GM10266 (cell line): ENCODE data around the gene IVL.

Source experiments
- DNase-seq: peaks from one replicate; pipeline ENCODE4 v3.0.0; 2012; ENCODE audit errors: extremely low spot score
- TF ChIP-seq, protein P1 (sequence below): IDR thresholded peaks from 2 replicates; pipeline ENCODE4 v1.5.1; 2012; ENCODE audit warnings: mild to moderate bottlenecking, low read depth; ENCODE audit not compliant: control insufficient read depth, insufficient read depth; ENCODE audit errors: missing control alignments

Gene IVL

DNA sequence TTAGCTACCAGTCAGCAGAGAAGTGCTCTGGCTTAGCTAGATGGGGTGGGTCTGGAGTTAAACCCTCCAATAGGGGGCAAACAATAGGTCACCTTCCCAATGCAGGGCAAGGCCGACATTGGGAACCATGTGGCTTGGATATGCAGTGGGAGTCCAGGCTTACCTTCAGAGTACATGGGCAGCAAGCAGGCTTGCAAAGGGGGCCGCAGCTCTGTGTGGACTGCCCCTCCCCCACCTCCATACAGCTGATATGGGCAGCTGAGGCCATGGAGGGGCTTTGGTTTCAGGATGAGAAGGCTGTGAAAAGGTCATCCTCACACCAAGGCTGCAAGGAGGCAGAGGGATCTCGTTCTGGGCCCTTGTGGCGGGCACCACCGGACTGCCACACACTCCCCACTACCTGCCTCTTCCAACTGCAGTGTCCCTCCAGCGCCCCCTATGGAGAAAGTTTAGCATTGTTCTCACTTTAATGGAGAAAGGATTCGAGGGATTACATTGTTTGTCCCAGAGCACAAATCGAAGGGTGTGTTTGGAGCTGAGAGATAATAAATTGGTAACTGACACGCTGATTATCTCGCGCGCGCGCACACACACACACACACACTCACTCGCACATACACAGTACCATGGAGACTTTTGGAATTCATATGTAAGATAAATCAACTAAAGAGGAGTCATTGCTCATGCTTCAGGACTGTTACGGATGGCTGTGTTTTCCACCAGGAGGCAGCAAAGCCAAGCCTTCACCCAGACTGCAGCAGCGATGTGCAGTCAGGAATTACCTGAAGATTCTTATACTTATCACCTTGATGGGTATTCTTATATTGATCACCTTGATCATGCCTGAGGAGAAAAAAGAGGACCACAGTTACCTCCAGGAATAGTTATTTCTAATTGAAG is 37.3 kb upstream of the IVL start:
- DNase-seq: no peak

DNA sequence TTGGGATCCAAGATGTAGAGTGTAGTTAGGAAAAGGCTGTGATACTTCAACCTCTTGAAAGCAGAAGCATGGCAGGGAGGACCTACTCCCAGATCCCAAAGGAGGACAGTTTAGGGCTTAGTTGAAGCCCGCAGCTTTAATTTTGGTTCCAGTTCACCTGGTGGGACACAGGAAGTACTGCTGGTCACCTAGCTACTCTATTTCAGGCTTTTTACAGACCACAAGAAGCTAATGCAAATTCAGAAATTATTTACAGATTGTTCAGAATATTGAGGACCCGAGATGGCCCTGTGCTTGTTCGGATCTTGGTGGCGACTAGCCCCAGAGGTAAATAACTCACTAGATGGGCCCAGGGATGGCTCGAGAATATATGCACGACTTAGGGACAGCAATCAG is 36.6 kb upstream of the IVL start:
- no peak for DNase-seq
- TF ChIP-seq, protein P1, sequence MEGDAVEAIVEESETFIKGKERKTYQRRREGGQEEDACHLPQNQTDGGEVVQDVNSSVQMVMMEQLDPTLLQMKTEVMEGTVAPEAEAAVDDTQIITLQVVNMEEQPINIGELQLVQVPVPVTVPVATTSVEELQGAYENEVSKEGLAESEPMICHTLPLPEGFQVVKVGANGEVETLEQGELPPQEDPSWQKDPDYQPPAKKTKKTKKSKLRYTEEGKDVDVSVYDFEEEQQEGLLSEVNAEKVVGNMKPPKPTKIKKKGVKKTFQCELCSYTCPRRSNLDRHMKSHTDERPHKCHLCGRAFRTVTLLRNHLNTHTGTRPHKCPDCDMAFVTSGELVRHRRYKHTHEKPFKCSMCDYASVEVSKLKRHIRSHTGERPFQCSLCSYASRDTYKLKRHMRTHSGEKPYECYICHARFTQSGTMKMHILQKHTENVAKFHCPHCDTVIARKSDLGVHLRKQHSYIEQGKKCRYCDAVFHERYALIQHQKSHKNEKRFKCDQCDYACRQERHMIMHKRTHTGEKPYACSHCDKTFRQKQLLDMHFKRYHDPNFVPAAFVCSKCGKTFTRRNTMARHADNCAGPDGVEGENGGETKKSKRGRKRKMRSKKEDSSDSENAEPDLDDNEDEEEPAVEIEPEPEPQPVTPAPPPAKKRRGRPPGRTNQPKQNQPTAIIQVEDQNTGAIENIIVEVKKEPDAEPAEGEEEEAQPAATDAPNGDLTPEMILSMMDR: no peak

More for the DNA sequence above, 37.3 kb upstream of the IVL start:
- TF ChIP-seq, protein P1: peak; percentile 41

DNA sequence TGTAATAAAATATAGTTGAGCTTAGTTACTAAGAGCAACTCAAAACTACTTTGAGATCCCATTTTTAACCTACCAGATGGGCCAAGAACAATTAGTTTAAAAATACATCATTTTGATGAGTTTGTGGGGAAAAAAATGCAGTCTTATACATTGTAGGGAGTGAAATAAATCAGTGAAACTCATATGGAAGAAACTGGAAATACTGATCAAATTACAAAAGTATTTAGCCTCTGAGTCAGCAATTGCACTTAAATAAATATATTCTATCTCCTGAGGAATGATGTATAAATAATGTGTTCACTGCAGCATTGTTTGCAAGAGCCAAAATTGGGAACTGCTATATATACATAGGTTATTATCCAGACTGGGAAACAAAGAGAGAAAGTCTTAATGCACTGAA is 34.9 kb upstream of the IVL start:
- DNase-seq: no peak
- TF ChIP-seq, protein P1: no peak

DNA sequence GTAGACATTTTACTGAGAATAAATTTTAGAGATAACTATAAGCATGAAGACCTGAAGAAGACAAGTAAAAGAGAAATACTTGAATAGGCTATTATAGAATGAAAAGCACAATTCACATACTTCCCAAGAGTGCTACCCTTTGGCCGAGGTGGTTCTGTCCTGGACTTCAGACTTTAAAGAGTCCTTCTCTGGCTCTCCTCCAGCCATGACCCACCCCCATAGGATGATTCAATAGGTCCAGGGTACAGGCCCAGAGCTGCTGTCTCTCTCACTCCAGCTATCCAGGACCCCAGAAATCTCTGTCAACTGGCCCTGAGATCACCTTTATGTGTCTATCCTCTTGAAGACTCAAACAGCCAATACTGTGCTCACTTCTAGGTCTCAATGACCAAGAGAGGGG is 31.5 kb upstream of the IVL start:
- TF ChIP-seq, protein P1: no peak
- DNase-seq: no peak

DNA sequence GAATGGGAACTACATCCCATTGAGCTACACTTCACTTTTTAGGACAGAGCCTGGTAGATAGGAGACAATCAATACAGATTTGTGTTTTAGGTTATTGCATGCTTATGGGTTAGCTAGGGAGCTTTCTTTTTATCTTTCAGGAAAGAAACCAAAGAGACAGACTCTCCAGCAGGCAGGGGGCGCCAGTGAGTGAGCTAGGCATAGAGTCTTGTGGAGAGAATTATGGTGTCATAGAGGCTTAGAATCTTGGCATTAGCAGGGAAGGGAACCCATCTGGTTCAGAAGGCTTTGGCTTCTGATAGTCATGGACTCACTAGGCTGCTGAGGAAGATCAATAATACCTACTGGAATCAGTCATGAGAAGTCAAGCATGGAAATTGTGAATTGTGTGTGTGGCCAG is 30.3 kb upstream of the IVL start, which contains the start of gene SMCP:
SMCP (plus strand) TSS at position 281 of the 400 bp plus-strand sequence. CDS start 6,101 bp downstream, outside the sequence.
- no peak for DNase-seq
- TF ChIP-seq, protein P1: peak; percentile 15

DNA sequence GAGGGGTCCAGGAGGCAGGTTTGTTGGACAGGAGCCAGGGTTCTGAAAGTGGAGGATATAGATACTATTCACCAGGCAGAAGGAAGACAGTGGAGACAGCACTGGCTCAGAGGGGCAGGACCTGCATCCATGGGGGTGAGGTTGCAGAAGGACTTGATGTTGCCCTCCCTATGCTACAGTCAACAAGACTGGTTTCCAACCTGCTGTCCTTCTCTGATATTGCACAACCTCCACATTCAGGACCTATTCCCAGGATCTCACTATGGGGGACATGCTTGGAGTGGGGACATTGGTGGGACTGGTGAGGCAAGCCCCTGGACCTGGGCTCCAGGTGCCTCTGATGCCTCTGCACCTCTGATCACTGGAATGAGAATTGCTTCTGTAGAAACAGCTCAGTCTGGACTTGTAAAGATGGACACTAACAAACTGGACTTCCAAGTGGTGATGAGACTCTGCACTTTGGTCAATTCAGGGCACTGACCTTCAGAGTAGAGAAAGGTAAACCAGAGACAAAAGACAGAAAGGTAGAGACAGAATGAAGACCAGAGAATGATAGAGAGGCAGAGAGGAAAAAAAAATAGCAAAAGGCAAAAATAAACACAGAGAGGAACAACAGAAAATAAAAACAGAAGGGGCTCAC is 28.7 kb upstream of the IVL start:
- TF ChIP-seq, protein P1: no peak

DNA sequence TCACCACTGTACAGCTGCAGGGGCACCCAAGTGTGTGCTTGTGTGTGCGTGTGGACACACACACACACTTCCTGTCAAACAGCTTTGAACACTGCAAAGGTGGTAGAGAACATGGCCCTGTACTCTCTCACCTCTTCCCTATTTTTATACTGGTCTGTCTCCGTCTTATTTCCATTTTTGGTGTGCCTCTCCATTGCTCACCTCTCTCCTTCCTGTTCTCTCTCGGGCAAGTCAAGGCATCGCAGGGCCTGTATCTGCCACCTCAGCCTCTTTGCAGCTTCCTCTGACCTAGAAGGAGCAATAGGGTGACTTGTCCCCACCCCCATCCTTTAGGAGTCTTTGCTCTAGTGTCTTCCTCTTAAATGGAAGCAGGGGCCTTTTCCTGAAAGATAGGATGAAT is 28.0 kb upstream of the IVL start:
- TF ChIP-seq, protein P1: no peak

More for the DNA sequence above, 28.7 kb upstream of the IVL start:
- no peak for DNase-seq

More for the DNA sequence above, 28.0 kb upstream of the IVL start:
- no peak for DNase-seq
